RPMI7951 (cell line): Measurements from ENCODE around the gene ABHD12B. TPM values are rescaled to one million over a fixed set of nuclear protein-coding genes. Genes with fewer than 3 reads are reported as not detected.

Source experiments
- DNase-seq: peaks from one replicate; pipeline ENCODE4 v3.0.0-alpha.2; 2012; ENCODE audit warnings: low read depth
- total RNA-seq: library from RNA; depleted of rRNA; stranded (reverse); fragments of >200 nt; shearing (Covaris generic); gene quantifications from 2 replicates; pipeline ENCODE4 v1.2.3, GENCODE V29; 2014

The ABHD12B gene
- total RNA-seq, 1 experiment from 2014 or later, result 0.12 TPM

DNA sequence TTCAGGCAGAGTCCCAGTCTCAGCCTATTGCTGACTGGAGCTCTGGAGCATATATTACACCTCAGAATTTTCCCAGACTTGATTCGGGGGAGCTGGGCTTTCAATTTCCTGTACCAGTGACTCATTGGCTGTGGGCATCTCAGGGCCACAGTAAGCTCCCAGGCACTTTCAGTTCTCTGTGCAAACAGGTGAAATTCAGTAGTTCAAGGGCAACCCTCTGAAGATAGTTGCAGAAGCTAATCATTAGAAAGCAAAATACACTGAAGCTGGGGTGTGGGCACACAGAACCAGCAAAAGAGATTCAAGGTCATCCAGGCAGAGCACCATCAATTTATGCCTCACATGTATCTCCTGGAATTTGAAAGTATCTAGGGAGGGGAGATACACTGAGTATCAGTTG, 32.8 kb upstream of the ABHD12B start:
- DNase-seq, result peak; percentile 28

DNA sequence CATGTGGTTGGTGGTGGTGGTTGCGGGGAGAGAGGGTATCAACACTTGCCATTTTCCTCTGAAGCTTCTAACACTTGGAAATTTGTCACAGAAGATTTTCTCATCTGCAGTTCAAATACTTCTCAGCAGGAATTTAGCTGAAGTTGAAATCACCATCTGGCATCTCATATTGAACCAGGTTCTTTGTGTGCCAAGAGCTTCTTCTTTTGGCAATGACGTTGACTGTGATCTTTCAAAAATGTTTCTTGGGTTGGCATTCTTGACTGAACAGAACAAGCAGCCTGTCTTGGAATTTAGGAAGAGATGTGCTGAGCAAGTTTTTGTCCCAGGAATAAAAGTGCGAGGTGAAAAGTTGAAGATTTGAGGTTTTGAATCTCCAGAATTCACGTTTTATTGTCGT, 32.2 kb upstream of the ABHD12B start:
- no peak for DNase-seq

DNA sequence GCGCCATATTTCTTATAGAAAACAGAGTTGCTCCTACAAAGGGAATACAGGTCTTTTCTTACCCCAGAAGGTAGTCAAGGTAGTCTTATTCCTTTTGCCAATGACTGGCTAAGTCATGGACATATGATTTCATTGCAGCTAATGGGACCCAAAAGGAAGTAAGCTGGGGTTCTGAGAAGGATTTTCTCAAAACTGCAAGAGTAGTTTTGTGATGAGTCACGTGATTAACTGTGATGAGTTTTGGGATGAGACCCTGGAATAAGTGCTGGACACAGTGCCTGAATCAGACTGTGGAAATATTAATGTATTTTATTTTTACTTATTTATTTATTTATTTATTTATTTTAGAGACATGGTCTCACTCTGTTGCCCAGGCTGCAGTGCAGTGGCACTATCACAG, 27.5 kb upstream of the ABHD12B start:
- no peak for DNase-seq

- no peak for DNase-seq
These were observed 26.7 kb upstream of the ABHD12B start for GRCh38 chr14:50845166-50845565.

DNA sequence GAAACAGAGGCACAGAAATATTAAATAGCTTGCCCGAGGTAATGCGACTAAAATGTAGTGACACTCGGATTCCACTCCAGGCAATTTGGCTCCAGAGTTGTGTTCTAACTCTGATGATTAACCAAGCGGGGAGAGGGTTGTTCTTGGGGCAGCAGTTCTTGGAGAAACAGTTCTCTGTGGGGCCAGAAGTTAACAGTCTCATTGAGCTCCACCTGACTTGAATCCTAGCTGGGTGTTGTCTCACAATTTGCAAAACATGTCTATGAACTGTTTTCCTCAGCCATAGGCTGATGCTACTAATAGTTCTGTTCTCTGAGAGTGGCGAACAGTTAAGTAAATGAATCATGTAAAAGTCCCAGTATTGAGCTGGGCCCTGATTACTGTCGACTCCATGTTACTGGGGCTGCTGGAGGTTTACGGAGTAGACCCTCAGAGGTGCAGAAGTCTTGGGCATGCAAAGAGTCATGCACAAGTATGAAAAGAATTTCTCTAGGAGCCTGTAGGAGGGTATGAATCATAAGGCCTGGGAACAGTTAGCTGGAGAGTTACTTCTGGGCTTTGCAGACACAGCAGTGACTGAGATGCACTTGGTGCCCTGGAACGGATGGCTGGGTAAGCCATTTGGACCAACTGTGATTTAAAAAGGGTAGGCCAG, 25.5 kb upstream of the ABHD12B start:
- peak; percentile 61 for DNase-seq

DNA sequence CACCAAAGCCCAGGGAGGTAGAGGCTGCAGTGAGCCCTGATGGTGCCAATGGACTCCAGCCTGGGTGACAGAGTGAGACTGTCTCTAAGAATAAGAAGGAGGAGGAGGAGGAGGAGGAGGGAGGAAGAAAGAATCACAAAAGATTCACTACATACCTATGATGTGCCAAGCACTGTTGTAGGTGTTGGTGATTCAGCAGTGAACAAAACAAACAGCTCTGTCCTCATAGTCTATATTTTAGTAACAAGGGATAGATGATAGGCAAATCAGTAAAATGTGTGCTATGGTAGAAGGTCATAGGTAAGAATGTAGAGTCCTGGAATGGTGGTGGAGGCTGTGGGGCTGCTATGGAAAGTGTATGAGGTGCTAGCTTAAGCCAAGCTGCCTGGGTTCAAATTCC, 18.0 kb upstream of the ABHD12B start:
- no peak for DNase-seq

DNA sequence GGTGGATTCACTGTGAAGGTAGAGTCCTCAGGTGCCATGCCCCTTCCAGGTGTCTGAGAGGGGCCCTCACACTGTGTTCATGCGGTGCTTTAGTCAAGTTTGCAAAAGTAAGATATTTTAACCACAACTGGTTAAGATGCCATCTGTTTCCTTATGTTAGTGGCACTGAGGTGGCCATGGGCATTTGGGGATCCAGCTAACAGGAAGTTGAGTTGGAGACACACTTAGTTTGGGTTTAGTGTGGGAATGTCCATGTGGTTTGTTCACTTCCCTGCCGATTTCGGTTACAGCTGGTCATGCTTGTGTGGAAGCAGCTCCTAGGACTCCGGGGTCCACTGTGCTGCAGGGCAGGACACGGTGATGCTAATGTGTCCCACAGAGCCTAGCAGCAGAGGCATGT, 17.3 kb upstream of the ABHD12B start:
- DNase-seq, result no peak

GRCh38 chr14:50855558-50855957, 16.3 kb upstream of the ABHD12B start:
- DNase-seq, result no peak

GRCh38 chr14:50856660-50857059, 15.2 kb upstream of the ABHD12B start:
- DNase-seq, result no peak

- DNase-seq, result no peak
These were observed 12.6 kb upstream of the ABHD12B start for GRCh38 chr14:50859296-50859624.

DNA sequence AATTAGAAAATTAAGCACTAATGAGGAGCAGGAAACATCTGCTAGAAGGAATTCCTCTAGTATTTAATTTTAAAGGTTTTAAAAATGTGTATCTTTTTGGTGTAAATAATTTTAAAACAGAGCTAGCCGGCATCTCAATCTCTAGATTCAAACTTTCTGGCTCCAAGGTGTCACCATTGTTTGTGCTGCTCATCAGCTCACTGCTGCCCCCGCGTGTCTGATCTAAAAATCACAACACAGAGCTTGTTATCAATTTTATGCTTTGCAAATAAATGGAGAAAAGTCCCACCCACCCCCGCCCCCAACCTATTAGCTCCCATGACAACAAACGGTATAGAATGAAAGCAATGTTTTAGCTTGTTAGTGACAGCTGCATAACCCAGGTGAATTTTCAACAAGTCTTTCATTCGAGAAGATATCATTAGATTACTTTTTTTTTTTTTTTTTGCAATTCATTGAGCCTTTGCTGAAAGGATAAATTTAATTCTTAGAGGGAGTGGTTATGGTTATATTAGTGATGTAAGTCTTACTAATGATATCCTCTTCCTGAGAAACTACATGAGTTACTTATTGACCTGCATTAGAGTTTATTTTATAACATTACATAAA, 11.3 kb upstream of the ABHD12B start:
- DNase-seq, result peak; percentile 68

DNA sequence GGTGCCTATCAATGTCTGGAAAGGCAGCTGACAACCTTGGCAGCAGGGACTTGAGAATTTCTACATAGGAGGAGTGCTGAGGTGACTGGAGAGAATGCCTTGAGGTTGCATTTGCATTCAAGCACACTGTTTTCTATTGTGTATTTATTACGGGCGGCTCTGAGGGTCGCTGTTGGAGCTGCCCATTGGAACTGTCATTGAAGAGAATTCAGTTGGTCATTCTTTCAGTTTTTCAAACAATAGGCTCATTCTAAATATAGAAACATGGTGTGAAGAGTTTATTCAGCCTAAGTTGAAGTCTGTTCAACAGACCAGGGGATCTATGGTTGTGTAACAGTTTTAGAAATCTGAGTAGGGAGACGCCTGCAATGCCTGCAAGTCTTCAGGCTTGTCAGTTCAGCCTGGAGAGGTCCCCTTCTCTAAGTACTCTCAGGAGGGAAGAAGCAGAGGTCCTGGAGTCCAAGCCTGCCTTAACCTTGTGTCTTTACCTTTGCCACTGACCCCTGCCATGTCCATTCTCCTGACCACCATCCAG, 9.8 kb upstream of the ABHD12B start:
- no peak for DNase-seq

- no peak for DNase-seq
These were observed 7.6 kb upstream of the ABHD12B start for GRCh38 chr14:50864237-50864636.

- DNase-seq, result no peak
These were observed 6.9 kb upstream of the ABHD12B start for GRCh38 chr14:50864946-50865345.

GRCh38 chr14:50865391-50866076, 6.3 kb upstream of the ABHD12B start:
- DNase-seq, result no peak

DNA sequence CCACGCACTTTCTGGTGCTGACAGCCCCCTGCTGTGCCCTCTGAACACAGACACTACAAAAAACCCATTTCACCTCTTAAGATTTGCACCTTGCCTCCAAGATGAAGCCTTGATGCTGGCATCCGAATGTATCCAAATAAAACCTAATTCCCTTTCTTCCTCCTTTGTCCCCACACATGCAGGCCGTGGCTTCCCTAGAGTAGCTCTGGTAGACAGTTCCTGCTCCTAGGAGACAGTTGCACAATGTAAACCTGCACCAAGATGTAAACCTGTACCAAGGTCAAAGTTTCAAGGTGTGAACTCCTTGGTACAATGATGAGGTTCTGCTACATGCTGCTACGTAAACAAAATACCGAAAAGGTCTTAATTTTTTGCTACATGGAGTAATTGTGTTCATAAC, 625 bp upstream of the ABHD12B start:
- DNase-seq, result no peak

DNA sequence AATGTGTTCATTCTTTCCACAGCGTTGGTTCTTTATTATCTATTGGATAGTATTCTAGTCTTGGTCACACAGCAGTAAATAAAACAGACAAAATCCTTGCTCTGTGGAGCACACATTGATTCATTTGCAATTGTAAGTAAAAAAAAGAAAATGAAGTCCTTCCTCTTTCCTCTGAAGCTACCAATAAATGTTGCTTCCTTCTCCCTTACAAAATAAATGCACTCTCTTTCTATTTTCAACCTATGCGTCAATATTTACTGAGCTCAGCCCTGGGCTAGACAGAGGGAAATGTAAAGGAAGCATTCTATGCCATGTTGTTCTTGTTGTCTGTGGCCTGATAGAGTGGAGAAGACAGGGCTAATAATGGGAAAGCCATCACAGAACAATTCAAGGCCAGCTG, 2.9 kb downstream of the ABHD12B start:
- DNase-seq, result no peak

DNA sequence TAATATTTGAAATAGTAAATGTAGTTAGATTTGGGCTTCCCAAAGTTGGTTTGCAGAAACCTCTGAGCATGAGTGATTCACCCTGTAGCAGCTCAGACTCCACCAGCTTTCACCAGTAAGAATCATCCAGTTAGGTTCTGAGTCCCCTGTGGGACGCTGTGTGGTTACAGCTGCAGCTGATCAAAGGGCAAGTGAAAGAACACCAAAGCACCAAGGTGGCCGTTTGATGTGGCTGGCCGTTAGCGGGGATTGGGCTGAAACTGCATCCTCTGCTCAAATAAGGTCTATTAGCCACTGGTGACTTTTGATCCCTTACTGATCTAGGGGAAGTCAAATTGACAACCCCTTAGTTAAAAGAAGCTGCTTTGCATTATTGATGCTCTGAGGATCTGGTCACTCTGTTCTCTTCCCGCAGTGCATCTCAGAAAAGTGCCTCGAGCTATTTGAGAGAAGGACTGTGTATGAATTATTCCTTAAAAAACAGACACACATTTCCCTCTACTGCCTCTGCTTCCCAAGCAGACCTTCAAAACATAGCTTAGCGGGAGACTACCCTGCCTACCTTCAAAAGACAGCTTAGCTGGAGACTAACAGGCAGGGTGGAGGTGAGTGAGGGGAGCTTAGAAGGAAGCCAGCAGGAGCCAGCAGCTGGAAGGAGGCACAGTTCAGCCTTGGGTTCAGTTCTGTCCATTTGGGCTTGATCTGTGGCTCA, 3.7 kb downstream of the ABHD12B start:
- DNase-seq, result peak; percentile 81

GRCh38 chr14:50882932-50883826, 11.3 kb downstream of the ABHD12B start:
- DNase-seq, result no peak

- no peak for DNase-seq
These were observed 12.0 kb downstream of the ABHD12B start for GRCh38 chr14:50883827-50884197.

GRCh38 chr14:50887476-50887875, 15.6 kb downstream of the ABHD12B start:
- no peak for DNase-seq

DNA sequence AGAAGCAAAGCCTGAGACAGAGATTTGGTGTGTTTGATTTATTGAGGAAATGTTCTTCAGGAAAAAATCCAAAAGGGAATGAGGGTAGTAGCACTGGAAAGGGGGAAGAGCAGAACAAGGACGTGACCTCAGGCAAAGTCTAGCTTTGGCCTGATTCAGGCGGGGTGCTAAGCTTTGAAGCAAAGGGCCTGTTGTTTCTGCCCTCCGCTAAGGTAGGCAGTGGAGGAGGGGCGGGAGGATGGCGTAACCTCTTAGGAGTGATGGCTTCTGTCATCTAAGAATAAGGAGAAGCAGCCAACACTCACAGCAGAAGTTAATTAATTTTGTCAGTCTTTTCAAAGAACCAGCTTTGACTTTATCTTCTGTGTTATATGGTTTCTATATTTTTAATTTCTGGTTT, 20.4 kb downstream of the ABHD12B start:
- DNase-seq, result no peak
